GM11168 (cell line): ENCODE data around the gene UBE2E2.

Source experiments
- in situ Hi-C: fragments of 300-500 bp; cut with MboI; formaldehyde crosslinking; loops from one replicate; pipeline ENCODE4 v1.12.0; 2022; ENCODE audit warnings: low sequenced_read_pairs; ENCODE audit not compliant: unreplicated experiment

Gene UBE2E2

DNA sequence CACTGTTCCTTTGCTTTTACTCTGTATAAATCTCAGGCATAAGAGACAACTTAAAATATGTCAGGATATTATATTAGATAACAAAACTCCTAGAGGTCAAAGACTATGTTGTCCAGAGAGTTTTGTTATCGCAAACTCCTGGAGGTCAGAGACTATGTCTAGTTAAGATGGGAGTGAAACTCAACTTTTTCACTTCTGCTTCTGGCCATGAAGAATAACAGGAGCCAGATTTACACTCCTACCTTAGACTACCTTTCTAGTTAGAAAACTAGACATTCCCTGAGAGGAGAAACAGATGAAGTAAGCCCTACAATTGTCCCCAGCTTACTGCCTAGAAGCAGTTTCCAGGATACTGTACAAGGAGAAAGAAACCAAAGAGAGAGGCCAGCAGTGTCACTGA, 347.3 kb downstream of the UBE2E2 start:
- in situ Hi-C loops = no loop called here

DNA sequence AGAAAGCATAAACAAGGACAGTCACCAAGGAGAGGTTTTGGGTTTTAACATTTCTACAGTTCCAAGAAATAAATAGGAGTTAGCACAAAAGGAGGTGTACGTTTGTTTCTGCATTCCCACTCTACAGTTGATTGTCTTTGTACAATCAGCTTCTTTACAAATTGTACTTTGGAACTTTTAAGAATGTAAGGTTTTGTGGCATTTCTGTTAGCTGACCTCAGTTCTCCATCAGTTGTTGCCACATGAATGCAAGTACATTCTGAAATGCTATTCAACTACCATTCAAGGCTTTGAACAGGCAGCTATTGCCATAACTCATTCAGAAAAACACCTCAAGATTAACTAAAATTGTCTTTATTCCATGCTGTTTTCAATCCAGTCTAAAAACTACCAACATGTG, 349.4 kb downstream of the UBE2E2 start:
- in situ Hi-C loops = no loop called here

DNA sequence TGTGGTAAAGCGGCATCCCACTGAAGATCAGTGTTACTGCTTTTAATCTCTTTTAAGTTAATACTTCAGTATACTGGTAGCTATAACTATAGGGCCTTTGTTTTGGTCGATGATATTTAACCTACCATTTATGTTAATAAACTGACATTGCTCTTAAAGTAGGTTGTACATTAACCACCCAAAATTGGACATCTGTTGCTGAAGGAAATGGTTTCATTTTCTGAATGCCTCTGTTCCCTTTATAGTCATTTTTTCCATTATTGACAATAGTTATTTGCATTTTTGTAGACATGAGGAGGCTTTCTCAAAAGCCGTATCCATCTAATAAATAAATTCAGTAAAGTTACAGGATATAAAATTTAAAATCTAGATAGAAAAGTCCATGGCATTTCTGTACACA, 350.2 kb downstream of the UBE2E2 start:
- in situ Hi-C loops = no loop called here

DNA sequence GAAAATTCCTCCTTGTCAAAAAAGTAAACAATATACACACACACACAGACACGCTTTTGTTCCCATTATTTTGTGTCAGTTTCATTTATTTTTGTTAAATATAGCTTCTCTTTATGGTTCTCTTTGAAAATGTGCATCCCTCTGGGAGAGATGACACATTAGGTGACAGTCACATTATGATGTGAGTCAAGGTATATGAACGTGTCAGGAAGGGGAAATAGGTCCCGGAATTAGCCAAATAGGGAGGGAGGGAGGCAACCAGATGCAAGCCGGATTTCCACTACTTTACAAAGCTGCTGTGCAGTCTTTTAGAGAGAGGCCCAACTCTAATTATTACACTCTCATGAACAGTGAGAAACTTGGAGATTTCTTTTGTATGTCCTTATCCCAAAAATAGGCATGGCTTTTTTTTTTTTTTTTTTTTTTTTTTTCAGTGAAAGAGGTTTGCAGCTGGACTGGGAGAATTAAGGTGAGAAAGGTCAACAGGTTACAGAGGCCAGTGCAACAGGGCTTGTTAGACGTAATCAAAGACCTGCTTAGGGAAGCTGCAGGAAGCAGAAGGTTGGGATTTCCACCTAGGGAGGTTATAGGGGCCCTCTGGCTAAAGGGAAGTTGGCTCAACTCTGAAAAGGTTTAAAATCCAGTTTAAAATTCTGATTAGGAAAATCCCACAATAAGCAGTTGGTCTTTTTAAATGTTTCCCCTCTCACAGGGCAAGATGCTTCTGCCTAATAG, 362.1 kb downstream of the UBE2E2 start:
- in situ Hi-C loops = no loop called here

DNA sequence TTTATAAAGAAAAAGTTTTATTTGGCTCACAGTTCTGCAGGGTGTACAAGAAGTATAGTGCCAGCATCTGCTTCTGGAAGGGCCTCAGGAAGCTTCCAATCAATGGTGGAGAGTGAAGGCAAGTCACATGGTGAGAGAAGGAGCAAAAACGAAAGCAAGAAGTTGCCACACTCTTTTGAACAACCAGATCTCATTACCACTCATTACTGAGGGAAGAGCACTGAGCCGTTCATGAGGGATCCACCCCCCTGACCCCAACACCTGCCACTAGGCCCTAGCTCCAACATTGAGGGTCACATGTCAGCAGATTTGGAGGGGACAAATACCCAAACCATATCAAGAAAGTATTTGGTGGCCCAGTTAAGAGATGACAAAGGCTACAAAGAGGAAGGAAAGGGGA, 363.4 kb downstream of the UBE2E2 start:
- in situ Hi-C loops = no loop called here

DNA sequence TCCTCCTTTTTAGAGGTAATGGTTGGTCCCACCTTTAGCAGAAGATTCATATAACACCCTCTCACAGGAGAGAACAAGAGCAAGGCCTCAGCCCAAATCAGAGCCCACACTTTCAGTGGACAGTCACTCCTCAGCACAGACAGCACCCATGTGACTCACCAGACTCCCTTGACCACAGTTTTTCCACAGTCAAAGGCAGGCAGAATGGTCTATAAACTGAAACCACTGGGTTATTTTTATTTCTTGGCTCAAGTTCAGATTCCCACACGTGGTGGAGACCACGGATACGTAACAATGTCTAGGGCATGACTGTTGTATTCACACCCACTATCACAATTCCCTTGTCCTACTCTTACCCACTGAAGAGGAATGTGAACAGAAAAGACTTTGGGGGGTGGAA, 364.8 kb downstream of the UBE2E2 start:
- in situ Hi-C loops = no loop called here

DNA sequence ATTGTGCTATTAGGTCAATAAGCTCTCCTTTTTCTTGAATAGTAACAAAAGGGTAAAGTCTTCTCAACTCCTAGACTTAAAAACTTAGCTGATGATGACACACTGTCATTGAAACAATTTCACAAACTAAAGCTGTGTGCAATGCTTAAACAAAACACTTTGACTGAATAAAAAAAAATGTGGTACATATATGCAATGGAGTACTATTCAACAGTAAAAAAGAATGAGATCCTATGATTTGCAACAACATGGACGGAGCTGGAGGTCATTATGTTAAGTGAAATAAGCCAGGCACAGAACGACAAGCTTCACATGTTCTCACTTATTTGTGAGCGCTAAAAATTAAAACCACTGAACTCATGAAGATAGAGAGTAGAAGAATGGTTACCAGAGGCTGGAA, 370.7 kb downstream of the UBE2E2 start:
- in situ Hi-C loops = no loop called here

DNA sequence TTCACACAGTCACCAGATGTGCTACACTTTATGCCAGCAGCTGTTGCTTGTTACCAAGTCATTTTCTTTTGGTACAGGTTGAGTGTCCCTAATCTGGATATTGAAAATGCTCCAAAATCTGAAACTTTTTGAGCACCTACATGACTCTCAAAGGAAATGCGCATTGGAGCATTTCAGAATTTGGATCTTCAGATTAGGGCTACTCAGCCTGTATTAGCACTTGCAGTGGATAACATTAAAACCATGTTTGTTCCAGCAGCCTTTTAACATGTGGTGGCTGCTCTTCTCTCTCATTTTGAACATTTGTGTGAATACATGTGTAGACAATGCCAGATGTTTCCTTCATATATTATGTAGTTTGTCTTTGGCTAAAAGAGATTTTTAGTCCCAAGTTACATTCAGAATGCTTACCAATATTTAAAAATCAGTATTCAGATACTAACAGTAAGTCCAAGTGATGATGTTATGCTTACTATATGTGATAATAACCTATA, 371.7 kb downstream of the UBE2E2 start:
- in situ Hi-C loops = no loop called here

DNA sequence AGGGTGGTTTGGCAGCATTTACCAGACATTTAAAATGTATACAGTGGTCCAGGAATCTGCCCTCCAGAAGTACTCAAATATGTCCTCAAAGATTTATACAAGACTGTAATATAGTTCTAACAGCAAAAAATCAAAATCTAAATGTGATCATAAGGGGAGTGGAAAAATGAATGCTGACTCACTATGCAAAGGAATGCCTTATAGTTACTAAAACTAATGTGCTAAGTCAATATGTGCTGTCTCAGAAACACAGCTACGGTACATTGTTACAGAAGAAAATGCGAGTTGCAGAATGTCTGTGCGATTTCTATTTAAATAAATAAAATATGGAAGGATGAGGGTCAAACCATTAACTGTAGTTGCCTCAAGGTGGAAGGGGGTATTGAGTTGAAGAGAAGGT, 372.6 kb downstream of the UBE2E2 start:
- in situ Hi-C loops = no loop called here

DNA sequence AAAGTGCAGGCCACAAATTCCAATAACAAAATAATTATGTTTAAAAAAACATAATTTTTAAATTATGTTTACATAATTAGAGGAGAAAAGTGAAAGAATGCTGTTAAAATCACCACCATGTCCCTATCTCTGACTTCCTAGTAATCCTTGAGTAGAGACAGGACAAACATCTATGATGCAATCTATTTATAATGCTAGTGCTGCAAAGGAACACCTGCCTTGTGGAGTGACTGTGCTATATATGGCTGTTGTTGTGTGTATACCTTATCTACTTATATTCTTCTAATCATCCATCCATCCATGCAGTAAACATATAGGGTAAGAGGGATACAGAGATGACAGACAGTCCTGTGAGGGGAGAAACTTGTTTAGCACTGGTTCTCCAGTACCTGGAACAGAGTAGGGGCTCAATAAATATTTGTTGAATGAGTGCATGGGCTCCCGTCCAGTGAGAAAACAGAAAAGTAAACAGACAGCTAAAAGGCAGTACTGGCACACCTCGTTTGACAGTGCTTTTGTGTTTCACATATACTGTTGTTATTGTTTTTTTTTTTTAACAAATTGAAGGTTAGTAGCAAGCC, 373.3 kb downstream of the UBE2E2 start:
- in situ Hi-C loops = no loop called here

DNA sequence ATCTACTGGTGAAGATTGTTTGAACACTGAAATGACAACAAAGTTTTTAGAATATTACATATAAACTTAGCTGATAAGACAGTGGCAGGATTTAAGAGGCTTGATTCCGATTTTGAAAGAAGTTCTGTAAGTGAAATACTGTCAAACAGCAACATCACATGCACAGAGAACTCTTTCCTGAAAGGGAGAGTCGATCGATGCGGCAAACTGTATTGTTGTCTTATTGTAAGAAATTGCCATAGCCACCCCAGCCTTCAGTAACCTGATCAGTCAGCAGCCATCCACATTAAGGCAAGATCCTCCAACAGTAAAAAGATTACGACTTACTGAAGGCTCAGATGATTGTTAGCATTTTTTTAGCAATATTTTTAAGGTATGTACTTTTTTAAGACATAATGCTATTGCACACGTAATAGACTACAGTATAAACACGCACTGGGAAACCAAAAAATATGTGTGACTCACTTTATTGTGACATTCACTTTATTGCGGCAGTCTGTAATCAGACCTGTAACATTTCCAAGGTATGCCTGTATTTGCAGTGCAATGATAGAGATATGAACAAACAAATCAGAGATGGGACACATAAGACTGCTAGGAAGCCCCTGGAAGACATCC, 377.1 kb downstream of the UBE2E2 start:
- in situ Hi-C loops = no loop called here

DNA sequence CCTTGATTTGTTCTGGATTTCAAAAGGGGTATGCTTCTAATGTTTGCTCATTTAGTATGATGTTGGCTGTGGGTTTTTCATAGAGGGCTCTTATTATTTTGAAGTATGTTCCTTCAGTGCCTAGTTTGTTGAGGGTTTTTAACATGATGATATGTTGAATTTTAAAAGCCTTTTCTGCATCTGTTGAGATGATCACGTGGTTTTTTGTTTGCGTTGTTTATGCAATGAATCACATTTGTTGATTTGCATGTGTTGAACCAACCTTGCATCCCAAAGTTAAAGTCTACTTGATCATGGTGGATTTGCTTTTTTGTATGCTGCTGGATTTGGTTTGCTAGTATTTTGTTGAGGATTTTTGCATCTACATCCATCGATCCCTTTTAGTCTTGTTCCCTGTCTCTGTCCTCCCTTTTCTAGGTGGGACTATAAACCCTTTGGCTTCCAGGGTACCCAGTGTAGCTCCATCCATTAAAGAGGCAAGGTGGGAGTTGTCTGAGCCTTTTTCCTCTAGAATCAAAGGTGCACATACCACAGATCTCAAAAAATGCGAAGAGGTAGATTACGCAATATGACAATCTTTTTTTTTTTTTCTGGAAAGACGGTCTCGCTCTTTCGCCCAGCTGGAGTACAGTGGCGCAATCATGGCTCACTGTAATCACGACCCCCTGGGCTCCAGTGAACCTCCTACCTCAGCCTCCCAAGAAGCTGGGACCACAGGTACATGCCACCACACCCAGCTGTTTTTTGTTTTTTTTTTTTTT, 381.0 kb downstream of the UBE2E2 start:
- in situ Hi-C loops = no loop called here

DNA sequence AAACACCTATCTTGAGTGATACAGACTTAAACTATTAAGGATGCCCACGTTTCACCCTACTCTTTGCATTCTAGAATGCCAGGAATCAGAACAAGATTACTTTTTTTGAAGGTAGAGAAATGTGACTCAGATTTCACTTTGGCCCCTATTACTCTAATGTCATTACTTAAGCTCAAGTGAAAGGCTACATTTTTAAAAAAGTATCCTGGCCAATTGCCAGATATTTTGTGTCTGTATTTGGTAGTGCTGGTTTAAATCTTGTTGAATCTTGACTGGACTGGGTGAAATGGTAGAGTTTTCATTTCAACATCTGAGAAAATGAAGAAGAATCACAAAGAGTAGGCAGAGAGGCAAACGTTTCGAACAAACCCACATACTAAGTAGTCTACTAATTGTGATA, 384.4 kb downstream of the UBE2E2 start:
- in situ Hi-C loops = no loop called here

DNA sequence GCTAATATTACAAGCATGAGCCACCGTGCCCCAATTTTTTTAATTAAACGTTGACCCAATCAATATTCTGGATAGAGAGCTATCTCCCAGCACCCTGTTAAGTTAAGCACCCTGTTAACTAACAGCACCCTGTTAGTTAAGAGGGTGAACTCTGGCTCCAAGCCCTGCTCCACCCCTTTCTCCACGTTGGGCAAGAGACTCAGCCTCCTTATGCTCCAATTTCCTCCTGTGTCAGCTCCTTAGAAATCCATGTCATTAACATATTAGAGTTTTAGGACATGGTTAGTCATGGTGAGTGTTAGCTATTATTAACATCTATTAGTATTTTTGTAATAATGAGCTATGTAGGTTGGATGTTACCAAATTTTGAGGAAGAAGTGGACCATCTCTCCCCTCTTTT, 385.4 kb downstream of the UBE2E2 start:
- in situ Hi-C loops = no loop called here

DNA sequence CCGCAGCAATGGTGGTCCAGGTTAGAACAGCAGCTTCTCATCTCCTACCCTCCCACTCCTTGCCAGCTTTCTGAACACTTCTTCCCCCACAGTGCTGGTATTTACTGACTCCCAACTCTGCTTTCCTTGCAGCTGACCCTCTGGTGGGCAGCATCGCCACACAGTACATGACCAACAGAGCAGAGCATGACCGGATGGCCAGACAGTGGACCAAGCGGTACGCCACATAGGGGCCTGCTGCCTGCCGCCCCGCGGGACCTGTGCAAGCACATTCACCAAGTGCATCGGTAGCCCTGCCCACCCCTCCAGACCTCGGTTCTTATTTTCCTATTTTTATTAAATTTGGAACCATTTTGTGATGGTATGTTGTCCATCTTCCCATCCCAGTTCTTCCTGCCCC, 386.5 kb downstream of the UBE2E2 start:
- in situ Hi-C loops = no loop called here

DNA sequence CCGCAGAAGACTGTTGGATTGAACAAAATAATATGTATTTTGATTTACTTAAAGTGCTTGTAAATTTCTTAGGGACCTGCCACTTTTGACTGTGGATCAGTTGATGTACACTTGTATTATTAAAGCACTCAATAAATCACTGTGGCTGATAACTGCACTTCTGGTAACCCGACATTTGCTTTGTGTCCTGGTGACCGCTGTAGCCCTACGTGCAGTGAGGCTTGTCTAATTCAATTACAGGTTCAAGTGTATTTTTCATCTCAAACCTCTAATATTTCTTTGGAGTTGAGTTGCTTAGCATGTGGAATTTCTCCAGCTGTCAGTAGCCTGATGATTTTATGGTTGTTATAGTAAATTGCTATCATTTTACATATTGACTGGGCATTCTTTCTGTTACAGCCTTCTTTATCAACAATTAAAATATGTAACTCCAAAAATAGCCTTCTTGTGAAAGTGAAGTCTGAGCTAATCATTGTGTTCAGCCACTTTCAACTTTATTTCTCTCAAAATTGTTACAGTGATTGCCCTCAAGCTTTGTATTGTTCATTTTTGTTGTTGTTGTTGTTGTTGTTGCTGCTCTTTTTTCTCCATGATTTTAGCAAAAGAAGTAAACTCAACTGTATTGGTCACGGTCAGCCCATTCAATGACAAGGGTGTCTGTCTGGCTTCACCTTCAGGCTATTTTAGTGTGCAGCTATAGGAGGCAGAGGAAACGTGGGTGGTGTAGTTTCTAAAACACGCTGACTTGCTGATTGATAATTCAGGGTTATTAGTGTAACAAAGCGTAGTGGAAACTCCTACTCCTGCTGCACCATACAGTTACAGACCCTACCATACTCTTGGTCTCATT, 387.5 kb downstream of the UBE2E2 start:
- in situ Hi-C loops = no loop called here

DNA sequence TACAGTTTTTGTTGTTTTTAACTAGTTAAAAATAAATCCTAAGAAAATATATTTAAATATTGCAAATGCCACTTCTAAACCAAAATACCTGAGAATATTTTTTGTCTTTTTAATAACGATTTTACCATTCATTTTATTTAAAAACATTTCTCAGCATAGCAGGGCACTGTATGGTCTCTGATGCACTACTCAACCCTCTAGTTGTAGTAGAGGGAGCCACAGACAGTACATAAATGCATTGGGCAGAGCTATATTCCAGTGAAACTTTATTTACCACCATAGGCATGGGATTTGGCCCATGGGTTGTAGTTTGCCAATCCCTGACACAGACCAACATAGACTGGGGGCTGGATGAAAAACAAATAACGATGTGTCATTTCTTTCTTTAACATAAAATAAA, 388.2 kb downstream of the UBE2E2 start:
- in situ Hi-C loops = no loop called here

DNA sequence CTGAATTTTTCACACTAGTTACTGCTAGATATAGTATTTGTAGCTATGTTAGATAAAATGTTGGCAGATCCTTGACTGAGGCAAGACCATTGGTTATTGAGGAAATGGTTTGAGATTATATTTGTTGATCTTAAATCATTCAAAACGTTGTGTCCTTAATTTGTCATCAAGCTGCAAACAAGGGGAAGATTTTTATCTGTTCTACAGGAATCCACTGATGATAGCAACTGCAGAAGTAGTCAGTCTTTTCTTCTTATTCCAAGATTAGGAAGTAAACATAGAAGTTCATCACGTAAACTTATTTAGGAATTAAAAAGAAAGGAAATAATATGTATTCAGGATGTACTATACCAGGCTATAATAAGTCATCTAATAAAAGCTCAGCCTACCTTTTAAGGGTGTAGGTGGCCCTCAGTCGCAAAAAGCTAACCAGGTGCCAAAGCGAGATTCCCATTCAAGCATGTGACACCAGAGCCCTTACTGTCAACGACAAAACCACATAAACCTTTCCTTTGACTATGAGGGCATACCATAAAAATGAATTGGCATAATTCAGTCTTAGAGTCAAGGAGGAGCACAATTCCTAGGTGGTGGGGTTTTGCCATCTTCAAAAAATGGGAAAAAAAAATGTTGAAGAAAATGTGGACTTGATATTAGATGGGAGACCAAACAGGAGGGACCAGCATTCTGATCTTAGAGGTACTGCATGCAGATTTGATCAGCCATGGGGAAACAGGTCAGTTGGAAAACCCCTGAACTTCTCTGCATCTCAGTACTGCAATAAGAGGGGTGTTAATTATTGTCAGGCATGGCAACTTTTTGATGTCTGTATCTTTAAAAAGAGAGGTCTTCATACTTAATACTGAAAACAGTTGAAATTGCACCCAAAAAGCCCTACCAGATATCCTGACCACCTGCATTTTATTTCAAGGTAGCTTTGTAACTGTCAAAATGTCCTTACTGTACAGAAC, 390.1 kb downstream of the UBE2E2 start:
- in situ Hi-C loops = no loop called here

DNA sequence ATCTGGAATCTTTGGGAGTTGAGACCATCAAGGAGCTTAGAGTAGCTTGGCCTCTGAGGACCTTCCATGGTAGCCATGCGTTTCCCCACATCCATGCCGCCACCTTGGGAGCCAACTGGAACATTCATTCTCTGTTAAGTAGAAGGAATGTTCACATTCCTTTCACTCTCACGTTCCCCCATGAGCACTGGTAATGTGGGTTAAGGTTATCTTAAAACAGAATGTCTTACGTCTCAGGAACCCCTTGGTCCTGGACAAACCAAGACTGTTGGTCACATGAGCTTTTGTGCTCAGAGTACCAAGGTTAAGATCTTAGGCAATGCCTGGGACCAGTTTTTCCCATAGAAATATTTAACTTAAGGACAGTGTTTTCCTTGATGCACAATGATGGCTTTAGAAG, 390.9 kb downstream of the UBE2E2 start:
- in situ Hi-C loops = no loop called here
